HG02840 (cell line): ENCODE measurements around the gene PIGP.
"Not testable (repeated sequence)": the region's sequence is repeated elsewhere in the genome, so short reads cannot be mapped to it uniquely, and the experiment has no call there.

Experiments used
- ATAC-seq: cut with Tn5 transposase; IDR thresholded peaks from one replicate; pipeline ENCODE4 v1.9.1; 2021; ENCODE audit warnings: mild to moderate bottlenecking, moderate library complexity, moderate number of reproducible peaks; ENCODE audit not compliant: unreplicated experiment, low FRiP score

The PIGP gene

GRCh38 chr21:37077403-37077802 is 4.5 kb upstream of the PIGP start:
- no peak for ATAC-seq

GRCh38 chr21:37076087-37076850 is 3.4 kb upstream of the PIGP start:
- ATAC-seq: no peak

- no peak for ATAC-seq
Measured at GRCh38 chr21:37075214-37075770, 2.4 kb upstream of the PIGP start.

- no peak for ATAC-seq
Measured at GRCh38 chr21:37074546-37074945, 1.7 kb upstream of the PIGP start.

GRCh38 chr21:37074197-37074510 is 1.3 kb upstream of the PIGP start:
- ATAC-seq: no peak

- peak; percentile 29 for ATAC-seq
Measured at GRCh38 chr21:37073417-37074196, 736 bp upstream of the PIGP start.

- ATAC-seq: peak; percentile 38
Measured at GRCh38 chr21:37072274-37072987, 440 bp downstream of the PIGP start.

GRCh38 chr21:37071561-37072273 is 1.2 kb downstream of the PIGP start:
- ATAC-seq: no peak

GRCh38 chr21:37065561-37066177 is 7.2 kb downstream of the PIGP start:
- no peak for ATAC-seq

GRCh38 chr21:37064841-37065240 is 8.0 kb downstream of the PIGP start:
- no peak for ATAC-seq

- ATAC-seq: no peak
Measured at GRCh38 chr21:37063433-37063832, 9.4 kb downstream of the PIGP start.

GRCh38 chr21:37062593-37062935 is 10.3 kb downstream of the PIGP start:
- ATAC-seq: no peak

GRCh38 chr21:37061926-37062592 is 10.8 kb downstream of the PIGP start:
- ATAC-seq: no peak

- ATAC-seq: no peak
Measured at GRCh38 chr21:37060296-37060695, 12.6 kb downstream of the PIGP start.

- no peak for ATAC-seq
Measured at GRCh38 chr21:37059181-37059580, 13.7 kb downstream of the PIGP start.

- no peak for ATAC-seq
Measured at GRCh38 chr21:37058261-37058660, 14.6 kb downstream of the PIGP start.

GRCh38 chr21:37057614-37058013 is 15.3 kb downstream of the PIGP start:
- ATAC-seq: no peak

GRCh38 chr21:37055271-37055855 is 17.5 kb downstream of the PIGP start:
- no peak for ATAC-seq

GRCh38 chr21:37049741-37050140 is 23.1 kb downstream of the PIGP start:
- ATAC-seq: not testable (repeated sequence)
